Neural cell (in vitro differentiated cells): ENCODE measurements around the gene GP2. TPM values are rescaled to one million over a fixed set of nuclear protein-coding genes. Genes with fewer than 3 reads are reported as not detected.

Source experiments
- H2AFZ ChIP-seq: fragments of 200-600, 300-800 bp; sonication (generic), shearing (Covaris generic); 2 replicates; pipeline ENCODE4 v1.6.0; 2014; ENCODE audit warnings: low read depth, mild to moderate bottlenecking, antibody characterized with exemption, low read length, moderate library complexity
- H3F3A ChIP-seq: fragments of 200-600 bp; shearing (Covaris generic); 2 replicates; pipeline ENCODE4 v1.6.1; 2016; ENCODE audit warnings: mild to moderate bottlenecking, moderate library complexity, mixed read lengths, antibody characterized with exemption, low read length; ENCODE audit not compliant: insufficient read depth, poor library complexity, severe bottlenecking
- H3K27ac ChIP-seq: fragments of 200-600, 300-800 bp; sonication (generic), shearing (Covaris generic); 2 replicates; pipeline ENCODE4 v1.5.1; 2014; ENCODE audit warnings: mild to moderate bottlenecking, low read length, moderate library complexity
- H3K27me3 ChIP-seq: fragments of 300-800, 200-600 bp; sonication (generic), shearing (Covaris generic); 2 replicates; pipeline ENCODE4 v1.6.0; 2014; ENCODE audit warnings: mild to moderate bottlenecking, low read depth, low read length, moderate library complexity; ENCODE audit not compliant: insufficient read depth
- H3K36me3 ChIP-seq: fragments of 300-800, 200-600 bp; sonication (generic), shearing (Covaris generic); 2 replicates; pipeline ENCODE4 v1.5.1; 2014; ENCODE audit warnings: mild to moderate bottlenecking, antibody characterized with exemption, low read length, moderate library complexity; ENCODE audit not compliant: insufficient read depth
- H3K4me2 ChIP-seq: fragments of 300-800, 200-600 bp; sonication (generic), shearing (Covaris generic); 2 replicates; pipeline ENCODE4 v1.6.0; 2014; ENCODE audit warnings: mild to moderate bottlenecking, low read length
- H3K4me3 ChIP-seq: fragments of 300-800, 200-600 bp; sonication (generic), shearing (Covaris generic); 2 replicates; pipeline ENCODE4 v1.5.1; 2014; ENCODE audit warnings: mild to moderate bottlenecking, low read length, moderate library complexity
- H3K79me2 ChIP-seq: fragments of 200-600 bp; shearing (Covaris generic); replicated peaks from 2 replicates; pipeline ENCODE4 v1.6.0; 2014; ENCODE audit warnings: mild to moderate bottlenecking, low read length, moderate library complexity; ENCODE audit not compliant: insufficient read depth
- H3K9ac ChIP-seq: fragments of 300-800, 200-600 bp; sonication (generic), shearing (Covaris generic); 2 replicates; pipeline ENCODE4 v1.6.1; 2016; ENCODE audit warnings: mild to moderate bottlenecking, low read length, mixed read lengths
- H3K9me2 ChIP-seq: fragments of 200-600 bp; shearing (Covaris generic); 2 replicates; pipeline ENCODE4 v1.6.1; 2016; ENCODE audit warnings: mild to moderate bottlenecking, low read length, mixed read lengths; ENCODE audit not compliant: insufficient read depth
- H3K9me3 ChIP-seq: fragments of 200-600, 300-800 bp; sonication (generic), shearing (Covaris generic); 2 replicates; pipeline ENCODE4 v1.6.1; 2016; ENCODE audit warnings: mild to moderate bottlenecking, mixed run types, low read length, moderate library complexity, mixed read lengths
- H4K20me1 ChIP-seq: fragments of 200-600 bp; shearing (Covaris generic); 2 replicates; pipeline ENCODE4 v1.6.1; 2016; ENCODE audit warnings: mild to moderate bottlenecking, mixed run types; ENCODE audit not compliant: insufficient read depth
- CTCF ChIP-seq: fragments of 450-650 bp; IDR thresholded peaks from 2 replicates; pipeline ENCODE4 v1.5.1; 2014; ENCODE audit warnings: antibody characterized with exemption, mild to moderate bottlenecking, moderate library complexity; ENCODE audit not compliant: poor library complexity, severe bottlenecking
- EP300 ChIP-seq: fragments of 450-650 bp; conservative IDR thresholded peaks from 2 replicates; pipeline ENCODE4 v1.6.1; 2014; ENCODE audit warnings: antibody characterized with exemption, mild to moderate bottlenecking, moderate library complexity; ENCODE audit not compliant: poor library complexity, severe bottlenecking
- EZH2 ChIP-seq: fragments of 200-600, 300-800 bp; shearing (Covaris generic), sonication (generic); IDR thresholded peaks from 2 replicates; pipeline ENCODE4 v1.6.1; 2014; ENCODE audit warnings: antibody characterized with exemption, low read length, borderline replicate concordance, mild to moderate bottlenecking; ENCODE audit not compliant: insufficient read depth, poor library complexity, severe bottlenecking
- MXI1 ChIP-seq: fragments of 450-650 bp; conservative IDR thresholded peaks from 2 replicates; pipeline ENCODE4 v1.6.1; 2014; ENCODE audit warnings: antibody characterized with exemption, mild to moderate bottlenecking; ENCODE audit not compliant: poor library complexity, severe bottlenecking
- POLR2AphosphoS5 ChIP-seq: IDR thresholded peaks from 2 replicates; pipeline ENCODE4 v1.6.1; 2012
- RAD21 ChIP-seq: fragments of 450-650 bp; conservative IDR thresholded peaks from 2 replicates; pipeline ENCODE4 v1.6.1; 2014; ENCODE audit warnings: antibody characterized with exemption, mild to moderate bottlenecking, moderate library complexity
- REST ChIP-seq: IDR thresholded peaks from 2 replicates; pipeline ENCODE4 v1.6.1; 2012; ENCODE audit warnings: borderline replicate concordance
- SMC3 ChIP-seq: fragments of 450-650 bp; conservative IDR thresholded peaks from 2 replicates; pipeline ENCODE4 v1.6.1; 2014; ENCODE audit warnings: antibody characterized with exemption, mild to moderate bottlenecking, moderate library complexity; ENCODE audit not compliant: poor library complexity
- TAF1 ChIP-seq: IDR thresholded peaks from 2 replicates; pipeline ENCODE4 v1.6.1; 2012; ENCODE audit warnings: low read depth
- polyA plus RNA-seq: library from polyadenylated mRNA; depleted of rRNA; stranded (reverse); fragments of >200 nt; gene quantifications from 2 replicates; pipeline ENCODE4 v1.2.3, GENCODE V29; 2014

Gene GP2
- polyA plus RNA-seq, 1 donor from 2014 or later = not detected

GRCh38 chr16:20329392-20330138, 2.3 kb upstream of the GP2 start:
- no peaks in the 10 kb centered on the region for H4K20me1 ChIP-seq
- H3K4me2 ChIP-seq = no peak overlapping the region
- H2AFZ ChIP-seq = no peak overlapping the region
- H3K79me2 ChIP-seq = no peaks in the 10 kb centered on the region
- no peaks in the 10 kb centered on the region for H3K9me3 ChIP-seq
- TF ChIP-seq POLR2AphosphoS5 (no peak), EZH2 (no peak), REST (no peak), TAF1 (no peak), RAD21 (no peak), SMC3 (no peak), MXI1 (no peak), EP300 (no peak), CTCF (no peak)
- no peak overlapping the region for H3K4me3 ChIP-seq
- no peaks in the 10 kb centered on the region for H3K9me2 ChIP-seq
- H3K9ac ChIP-seq = no peak overlapping the region
- H3K27ac ChIP-seq = no peak overlapping the region
- H3F3A ChIP-seq = no peaks in the 10 kb centered on the region
- H3K27me3 ChIP-seq = no peaks in the 10 kb centered on the region
- no peaks in the 10 kb centered on the region for H3K36me3 ChIP-seq

- no peaks in the 10 kb centered on the region for H3K27me3 ChIP-seq
- H4K20me1 ChIP-seq = no peaks in the 10 kb centered on the region
- no peaks in the 10 kb centered on the region for H3K9me3 ChIP-seq
- H3K4me3 ChIP-seq = no peak overlapping the region
- no peak for TF ChIP-seq POLR2AphosphoS5
- TF ChIP-seq EZH2 = no peak
- TF ChIP-seq TAF1 = no peak
- no peak for TF ChIP-seq RAD21
- TF ChIP-seq SMC3 = no peak
- no peak for TF ChIP-seq EP300
- no peak for TF ChIP-seq MXI1
- no peak for TF ChIP-seq CTCF
- no peak for TF ChIP-seq REST
- H3K9me2 ChIP-seq = no peaks in the 10 kb centered on the region
- H2AFZ ChIP-seq = no peak overlapping the region
- H3F3A ChIP-seq = no peaks in the 10 kb centered on the region
- H3K79me2 ChIP-seq = no peaks in the 10 kb centered on the region
- no peak overlapping the region for H3K9ac ChIP-seq
- no peak overlapping the region for H3K27ac ChIP-seq
- H3K36me3 ChIP-seq = no peaks in the 10 kb centered on the region
- no peak overlapping the region for H3K4me2 ChIP-seq
These were observed 992 bp downstream of the GP2 start for GRCh38 chr16:20326321-20326720.
